UCSD-AML1 (cell line): ENCODE results near the gene SLC25A47.
"Not testable (repeated sequence)": the region's sequence is repeated elsewhere in the genome, so short reads cannot be mapped to it uniquely, and the experiment has no call there.

Experiments used
- DNase-seq: peaks from one replicate; lab custom pipeline; 2025; ENCODE audit not compliant: unreplicated experiment; lab: John Stamatoyannopoulos, UW

The SLC25A47 gene

DNA sequence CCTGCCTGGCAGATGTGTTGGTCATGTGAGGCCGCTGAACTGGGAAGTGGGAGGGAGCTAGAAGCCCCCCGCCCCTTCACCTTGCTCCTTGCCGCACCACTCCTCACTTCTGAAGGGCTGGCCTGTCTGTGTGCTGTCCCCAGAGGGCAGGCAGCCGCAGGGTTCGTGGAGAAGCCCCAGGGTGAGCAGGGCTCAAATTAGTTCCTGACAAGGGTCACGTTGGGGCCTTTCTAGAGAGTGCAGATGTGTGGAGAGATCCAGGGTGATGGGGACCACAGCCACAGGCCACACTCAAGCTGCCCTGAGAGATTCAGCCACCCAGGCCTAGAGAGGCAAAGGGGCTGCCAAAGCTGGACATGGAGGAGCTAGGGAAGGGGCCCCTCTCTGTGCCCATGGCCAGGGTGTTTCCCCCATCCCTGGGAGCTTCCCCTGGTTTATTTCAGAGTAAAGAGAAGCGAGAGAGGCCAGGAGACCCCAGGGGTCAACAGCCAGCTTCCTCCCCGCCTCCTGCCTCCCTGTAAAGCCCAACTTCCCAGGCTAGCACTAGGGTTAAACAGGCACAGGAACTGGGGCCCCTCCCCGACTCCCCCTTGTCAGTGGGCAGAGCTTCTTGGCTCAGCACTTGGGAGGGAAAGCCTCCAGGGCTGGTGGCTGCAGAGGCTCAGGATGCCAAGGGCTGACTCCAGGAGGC, 33.1 kb upstream of the SLC25A47 start:
- DNase-seq = no peak

DNA sequence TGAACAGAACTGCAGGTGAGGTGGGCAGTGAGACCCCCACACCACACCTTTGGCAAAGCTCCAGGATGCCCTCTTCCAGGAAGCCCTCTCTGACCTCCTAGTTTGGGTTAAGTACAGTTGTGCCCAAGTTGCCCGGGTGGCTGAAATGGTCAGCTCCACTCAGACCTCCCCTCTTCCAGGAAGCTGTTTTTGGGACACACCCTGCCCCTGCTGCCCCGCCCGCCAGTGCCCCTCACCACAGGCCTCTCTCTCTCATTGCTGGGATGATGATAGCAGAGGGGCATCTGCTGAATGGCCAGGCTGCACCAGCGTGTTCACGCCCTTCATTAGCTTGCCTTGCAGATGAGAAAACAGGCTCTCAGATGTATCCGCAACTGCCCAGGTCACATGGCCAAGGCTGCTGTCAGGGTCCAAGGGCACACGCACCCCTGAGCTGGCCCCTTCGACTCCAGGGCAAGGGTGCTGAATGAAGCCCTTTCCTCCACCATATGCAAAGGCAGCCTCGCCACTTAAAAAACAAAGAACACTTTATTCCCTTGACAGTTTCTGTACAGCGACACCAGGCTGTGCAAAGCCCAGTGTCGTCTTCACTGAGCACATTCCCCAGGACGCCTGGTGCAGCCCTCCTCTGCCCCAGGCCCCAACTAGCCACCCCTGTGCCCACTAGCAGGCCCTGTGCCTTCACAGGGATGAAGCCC, 32.4 kb upstream of the SLC25A47 start:
- DNase-seq = no peak

DNA sequence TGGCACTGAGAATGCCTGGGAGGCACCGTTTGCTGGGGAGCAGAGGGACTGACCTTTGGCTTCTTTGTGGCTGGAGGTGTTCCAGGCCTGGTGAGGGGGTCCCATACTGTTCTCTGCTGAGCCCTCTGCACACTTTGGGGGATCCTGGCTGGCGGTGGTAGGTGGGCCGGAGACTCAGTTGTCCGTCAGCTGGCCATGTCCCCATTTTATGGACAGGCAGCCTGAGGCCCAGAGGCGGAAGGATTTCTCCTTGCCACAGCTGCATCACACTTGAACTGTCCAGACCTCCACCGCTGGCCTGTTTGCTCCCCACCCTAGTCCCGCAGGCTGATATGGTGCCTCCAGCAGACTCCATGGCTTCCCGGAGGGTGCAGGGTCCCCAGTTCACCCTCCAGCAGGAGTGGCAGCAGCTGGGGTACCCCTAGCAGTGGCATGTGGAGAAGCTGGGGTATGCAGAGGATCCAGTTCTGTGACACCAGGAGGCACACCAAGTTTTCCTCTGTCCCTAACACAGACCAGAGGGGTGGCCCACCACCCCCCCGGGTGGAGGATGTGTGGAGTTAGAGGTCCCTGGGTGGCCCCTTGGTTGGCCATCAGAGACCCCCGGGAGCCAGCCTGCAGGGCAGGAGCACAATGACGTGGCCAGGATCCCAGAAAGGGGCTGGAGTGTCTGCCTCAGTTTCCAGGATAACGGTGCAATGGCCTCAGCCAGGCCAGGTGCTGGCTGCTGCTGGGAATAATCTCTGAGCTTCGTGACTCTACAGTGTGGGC, 31.6 kb upstream of the SLC25A47 start:
- no peak for DNase-seq

DNA sequence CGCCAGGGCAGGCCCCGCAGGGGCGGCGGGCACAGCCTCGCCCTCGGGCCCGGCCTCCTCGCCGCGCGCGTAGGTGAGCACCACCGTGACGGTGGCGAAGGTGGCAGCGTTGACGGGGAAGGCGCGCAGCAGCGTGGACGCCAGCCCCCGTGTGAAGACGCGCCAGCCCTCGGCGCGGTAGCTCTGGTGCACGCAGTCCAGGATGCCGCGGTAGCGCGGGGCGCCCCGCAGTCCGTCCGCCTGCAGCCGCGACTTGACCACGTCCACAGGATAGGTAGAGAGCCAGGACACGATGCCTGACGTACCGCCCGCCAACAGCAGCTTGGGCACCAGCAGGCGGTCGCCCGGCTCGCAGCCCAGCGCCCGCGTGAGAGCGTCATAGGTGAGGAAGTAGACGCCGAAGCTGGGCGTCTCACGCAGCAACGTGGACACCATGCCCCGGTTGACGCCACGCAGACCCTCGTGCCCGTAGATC, 30.8 kb upstream of the SLC25A47 start:
- no peak for DNase-seq

DNA sequence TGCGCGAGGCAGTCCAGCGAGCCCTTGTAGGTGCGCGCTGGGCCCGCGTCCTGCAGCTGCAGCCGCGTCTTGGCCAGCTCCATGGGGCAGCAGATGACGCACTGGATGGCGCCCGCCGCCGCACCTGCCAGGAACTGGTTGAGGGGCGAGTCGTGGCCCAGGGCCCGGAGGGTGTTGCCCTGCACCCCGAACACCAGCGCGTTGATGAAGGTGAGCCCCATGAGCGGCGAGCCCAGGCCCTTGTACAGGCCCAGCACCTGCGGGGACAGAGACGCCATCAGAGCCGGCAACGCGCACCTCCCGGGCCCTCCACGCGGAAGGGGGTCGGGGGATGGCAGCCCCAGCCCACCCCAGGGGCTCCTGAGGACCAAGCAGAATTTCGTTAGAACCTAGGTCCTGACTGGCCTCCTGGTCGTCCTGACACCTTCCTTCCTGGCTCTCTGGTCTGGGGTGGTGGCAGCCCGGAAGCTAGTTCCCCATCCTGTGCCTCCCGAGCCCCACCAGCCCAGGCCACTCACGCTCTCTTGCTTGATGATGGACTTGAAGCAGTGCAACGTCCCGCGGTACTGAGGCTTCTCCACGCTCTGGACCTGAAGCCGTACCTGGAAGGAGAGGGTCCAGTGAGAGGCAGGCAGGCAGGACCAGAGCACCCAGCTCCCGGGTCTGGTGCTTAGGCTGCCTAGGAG, 30.2 kb upstream of the SLC25A47 start:
- DNase-seq = no peak

DNA sequence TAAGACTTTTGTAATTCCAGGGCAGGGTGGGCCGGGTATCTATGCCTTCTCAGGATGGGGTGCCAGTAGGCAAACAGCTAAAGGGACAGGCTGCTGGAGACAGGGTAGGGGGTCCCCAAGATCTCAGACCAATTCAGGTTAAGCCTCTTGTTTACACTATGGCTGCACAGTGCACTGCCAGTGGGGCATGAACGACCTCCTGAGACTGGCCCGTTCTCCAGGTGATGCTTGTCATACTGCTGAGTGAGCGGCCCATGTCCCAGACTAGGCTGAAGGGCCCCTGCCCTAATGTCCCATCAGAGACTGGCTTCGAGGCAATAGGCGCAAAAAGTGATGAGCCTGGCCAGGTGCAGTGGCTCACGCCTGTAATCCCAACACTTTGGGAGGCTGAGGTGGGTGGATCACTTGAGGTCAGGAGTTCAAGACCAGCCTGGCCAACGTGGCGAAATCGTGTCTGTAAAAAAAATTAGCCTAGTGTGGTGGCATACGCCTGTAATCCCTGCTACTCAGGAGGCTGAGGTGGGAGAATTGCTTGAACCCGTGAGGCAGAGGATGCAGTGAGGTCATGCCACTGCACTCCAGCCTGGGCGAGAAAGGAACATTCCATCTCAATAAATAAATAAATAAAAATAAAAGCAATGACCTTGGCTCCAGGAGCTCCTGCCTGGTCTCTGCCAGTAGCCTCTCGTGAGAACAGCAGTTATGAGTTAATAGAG, 29.5 kb upstream of the SLC25A47 start:
- DNase-seq = no peak

DNA sequence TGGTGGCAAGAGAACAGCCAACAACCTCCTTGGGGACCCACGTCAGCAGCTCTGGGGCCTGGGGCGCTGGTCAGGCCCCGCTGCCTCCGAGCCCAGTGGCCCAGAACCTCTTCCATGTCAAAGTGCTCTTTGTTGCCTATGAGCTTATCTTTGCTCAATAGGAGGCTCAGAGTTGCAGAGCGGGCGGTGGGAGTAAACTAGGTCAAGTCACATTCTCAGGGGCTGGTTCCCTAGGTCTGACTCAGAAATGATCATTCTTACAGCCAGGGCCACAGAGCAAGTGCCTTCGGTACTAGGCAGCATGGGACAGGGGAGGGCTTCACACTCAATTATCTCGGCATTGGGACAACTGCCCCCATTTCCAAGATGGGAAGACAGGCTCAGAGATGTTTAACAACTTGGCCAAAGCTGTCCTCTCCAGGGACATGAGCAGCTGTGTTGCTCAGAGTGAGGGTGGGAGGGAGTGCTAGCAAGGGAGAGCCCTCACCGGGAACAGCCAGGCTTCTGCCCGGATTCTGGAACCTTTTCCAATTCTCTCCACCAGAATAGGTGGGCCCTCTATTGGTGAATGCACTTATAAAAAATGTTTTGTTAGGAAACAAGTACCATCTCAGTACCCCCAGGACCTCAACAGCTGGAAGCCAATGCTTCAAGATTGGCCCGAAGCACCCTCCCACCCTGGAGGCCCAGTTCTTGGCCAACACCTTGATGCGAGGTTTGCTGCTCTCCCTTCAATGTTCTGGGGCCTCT, 28.8 kb upstream of the SLC25A47 start:
- no peak for DNase-seq

DNA sequence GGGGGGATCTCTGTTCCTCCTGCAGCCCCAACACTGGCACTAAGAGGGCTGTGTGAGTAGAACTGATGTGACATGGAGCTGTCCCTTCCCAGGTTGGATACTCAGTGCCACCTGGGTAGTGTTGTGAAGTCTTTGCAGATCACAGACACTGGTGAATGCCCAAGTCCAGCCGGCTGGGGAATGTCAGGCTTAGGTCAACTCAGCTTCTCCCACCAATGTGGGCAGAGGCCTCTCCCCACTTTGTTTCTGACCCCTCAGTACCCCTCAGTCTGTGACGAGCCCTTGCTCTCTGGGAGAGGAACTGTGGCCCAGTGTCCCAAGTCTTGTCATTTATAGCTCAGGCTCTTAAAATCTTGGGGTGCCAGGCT, 28.2 kb upstream of the SLC25A47 start:
- no peak for DNase-seq

DNA sequence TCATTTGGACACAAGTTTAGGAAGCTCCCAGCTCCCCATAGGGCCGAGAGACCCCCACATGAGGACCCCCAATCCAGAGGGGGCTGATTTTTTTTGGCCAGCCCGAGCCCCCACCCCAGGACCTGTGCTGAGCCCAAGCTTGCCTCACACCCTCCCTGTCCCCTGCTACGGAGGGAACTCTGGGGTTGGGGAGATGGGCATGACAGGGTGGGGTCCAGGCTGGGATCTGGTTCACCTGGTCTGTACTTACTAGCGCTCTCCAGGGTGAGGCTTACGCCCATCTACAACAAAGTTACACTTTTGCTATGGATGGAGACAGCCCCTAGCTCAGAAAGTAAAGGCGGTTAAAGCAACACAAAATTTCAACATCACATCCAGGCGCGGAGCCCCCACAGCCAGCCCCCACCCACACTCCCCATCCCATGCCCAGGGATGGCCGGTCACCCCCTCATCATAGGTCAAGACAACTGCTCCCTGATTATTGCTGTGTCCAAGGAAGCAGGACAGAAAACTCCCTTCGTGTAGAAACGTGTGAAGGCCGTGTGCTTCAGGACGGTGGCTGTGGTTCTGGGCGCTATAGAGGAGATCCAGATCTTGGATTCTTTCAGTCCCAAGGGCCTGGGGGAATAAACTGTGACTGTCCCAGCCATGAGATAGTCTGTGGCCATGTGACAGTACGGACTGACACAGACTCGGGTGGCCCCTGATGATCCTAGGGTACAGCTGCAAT, 27.6 kb upstream of the SLC25A47 start:
- no peak for DNase-seq

DNA sequence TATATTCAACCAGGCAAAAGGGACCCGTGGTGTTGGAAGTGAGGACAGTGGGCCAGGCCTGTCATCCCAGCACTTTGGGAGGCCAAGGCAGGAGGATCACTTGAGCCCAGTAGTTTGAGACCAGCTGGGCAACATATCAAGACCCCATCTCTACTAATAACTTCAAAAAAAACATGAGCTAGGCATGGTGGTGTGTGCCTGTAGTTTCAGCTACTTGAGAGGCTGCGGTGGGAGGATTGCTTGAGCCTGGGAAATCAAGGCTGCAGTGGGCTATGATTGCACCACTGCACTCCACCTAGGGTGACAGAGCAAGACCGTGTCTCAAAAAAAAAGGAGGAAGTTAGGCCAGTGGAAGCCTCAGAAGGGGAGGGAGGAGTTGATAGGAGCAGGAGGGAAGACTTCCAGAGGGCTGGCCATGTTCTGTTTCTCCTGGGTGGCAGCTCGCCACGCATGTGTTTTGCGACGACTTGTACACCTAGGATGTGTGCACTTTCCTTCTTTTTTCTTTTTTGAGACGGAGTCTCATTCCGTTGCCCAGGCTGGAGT, 27.0 kb upstream of the SLC25A47 start:
- DNase-seq = no peak

DNA sequence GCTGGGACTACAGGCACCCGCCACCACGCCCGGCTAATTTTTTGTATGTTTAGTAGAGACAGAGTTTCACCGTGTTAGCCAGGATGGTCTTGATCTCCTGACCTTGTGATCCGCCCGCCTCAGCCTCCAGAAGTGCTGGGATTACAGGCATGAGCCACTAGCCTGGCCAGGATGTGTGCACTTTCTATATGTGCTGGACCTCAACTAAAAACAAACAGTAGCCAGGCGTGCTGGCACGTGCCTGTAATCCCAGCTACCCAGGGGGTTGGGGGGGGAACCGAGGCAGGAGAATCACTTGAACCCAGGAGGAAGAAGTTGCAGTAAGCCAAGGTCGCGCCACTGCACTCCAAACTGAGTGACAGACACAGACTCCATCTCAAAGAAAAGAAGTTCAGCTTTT, 26.4 kb upstream of the SLC25A47 start:
- not testable (repeated sequence) for DNase-seq

DNA sequence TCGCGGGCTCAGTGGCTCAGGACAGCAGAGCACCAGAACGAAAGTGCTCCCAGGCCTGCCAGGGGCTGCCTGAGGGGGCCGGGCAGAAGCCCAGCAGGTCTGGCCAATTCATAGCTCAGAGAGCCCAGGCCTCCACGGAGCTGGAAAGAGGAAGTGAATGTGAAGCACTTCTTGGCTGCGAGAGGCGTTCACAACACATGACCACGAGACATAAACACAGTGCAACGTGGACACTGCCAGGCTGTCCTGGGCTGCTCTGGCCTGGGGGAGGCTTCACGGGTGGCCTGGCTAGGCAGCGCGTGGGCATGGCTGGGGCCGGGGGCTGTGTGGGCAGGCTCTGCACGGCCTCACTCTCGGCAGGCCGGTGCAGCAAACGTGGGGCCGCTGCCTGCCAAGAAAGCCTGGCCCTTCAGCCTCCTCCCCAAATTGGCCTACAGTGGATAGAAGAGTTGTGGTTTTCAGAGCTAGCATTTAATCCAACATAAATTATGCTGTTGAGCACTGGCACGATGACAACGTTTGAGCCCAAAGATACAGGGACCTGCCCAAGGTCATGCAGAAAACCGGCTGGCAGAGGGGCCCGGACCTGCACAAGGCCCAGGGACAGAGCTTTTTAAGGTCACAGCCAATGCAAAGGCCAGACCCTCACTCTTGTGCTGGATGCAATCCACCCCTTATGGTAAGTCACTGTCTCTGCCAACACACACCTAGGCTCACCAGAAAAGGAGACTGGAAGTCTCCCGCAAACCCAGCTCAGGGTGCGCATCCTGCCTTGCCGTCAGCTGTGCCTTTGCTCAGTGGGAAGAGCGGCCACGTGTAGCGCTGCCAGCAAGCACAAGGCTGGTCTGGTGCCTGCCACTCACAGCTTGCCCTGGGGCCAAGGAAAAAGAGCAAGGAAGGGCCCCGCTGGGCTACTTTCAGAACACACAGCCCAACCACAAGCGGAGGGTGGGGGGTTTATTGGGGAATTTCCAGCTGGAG, 25.5 kb upstream of the SLC25A47 start:
- peak; percentile 59 for DNase-seq

DNA sequence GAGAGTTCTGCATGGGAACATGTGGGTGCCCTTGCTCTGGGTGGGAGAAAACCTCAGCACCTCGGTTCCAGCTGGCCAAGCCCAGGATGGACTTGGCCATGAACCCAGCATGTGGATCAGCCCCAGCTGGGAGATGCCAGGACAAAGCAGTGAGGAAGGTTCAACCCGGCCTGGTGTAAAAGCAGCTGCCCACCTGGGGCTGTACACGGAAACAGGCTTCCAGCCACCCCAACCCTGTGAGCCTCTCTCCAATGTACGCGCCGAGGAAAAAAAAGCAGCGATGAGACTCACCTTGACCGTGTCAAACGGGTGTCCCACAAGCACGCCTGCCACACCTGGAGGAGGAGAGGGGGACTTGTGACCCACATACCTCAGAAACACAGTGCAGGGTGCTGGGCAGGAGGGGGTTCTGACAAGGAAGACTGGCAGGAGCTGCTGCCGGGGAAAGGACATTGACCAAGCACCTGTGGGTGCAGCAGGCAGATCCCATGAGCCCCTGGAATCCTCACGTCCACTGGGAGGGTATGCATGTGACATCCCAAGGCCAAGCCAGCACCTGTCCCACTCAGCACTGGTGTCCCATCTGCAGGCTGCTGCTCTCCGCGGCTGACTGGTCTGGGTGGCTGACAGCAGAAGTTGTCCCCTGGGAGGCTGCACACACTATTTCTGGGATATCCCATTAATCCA, 24.4 kb upstream of the SLC25A47 start:
- no peak for DNase-seq

DNA sequence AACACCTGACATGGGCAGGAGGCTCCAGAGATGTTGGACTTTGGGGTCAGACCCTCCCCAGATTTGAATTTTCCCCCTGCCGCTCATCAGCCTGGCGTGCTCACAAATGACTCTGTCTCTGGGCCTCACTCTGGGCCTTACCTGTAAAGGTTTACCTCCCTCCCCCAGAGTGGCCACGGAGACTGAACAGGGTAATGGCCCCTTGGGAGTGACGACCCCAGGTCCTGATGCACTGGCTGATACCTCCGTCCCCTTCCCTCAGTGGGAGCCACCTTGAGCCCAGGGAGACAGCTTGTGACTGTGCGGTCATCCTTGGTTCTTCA, 23.9 kb upstream of the SLC25A47 start:
- no peak for DNase-seq

DNA sequence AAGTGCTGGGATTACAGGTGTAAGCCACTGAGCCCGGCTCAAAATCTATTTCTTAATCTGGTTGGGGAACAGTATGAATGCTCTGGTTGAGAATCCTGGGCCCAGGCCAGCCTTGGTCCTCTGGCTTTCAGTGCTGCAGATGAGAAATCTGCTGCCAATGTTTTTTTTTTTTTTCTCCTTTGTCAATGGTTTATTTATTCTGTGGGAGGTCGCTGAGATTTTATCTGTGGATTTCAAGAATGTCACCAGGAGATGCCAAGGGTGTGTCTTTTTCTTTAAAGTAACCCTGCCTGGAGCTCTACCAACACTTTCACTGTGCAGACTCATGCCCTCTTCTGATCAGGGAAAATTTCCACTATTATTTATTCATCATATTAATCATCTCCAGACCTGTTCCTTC, 20.5 kb upstream of the SLC25A47 start:
- no peak for DNase-seq

DNA sequence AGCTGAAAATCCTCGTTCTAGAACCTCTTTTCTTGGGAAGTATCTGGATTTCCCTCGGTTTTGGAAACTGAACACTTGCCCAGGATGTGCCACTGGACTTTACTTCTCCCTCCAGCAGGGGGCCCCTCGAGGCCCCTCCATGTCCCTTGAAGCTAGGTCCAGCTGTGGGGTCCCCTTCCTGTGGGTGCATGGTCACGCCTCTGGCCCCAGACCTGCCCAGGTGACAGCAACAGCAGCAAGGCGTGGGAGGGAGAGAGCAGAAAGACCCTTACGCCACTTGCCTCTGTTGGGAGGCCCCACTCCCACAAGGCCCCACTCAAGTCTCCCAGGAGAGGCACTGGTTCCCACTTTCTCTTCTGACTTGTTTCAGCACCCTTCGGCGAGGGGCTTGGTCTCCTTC, 20.0 kb upstream of the SLC25A47 start:
- peak; percentile 41 for DNase-seq

DNA sequence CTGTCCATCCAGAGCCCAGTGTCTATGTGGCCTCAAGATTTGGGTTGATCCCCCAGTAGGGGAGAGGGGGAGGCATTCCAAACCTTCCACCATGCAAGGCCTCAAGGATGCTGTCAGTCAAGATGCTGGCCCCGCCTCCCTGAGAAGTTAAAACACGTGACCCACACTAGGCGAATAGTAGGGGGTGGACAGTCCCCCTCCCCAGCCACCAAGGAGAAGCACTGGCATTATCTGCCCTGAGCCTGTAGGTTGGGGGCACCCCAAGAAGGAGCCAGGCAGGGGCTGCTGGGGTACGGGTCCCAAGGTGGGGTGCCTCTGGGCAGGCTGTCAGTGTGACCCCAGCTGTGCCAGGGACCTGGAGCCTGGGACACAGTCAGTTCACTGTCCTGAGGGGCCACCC, 19.2 kb upstream of the SLC25A47 start:
- DNase-seq = no peak
